ENCODE results near the gene LYRM2.

GRCh38 chr6:89527634-89528033 lies 110.9 kb downstream of the LYRM2 start:
- no peak for TF ChIP-seq CTCF (IDR thresholded peaks at IDR 0.05; ENCODE audit: poor library complexity)
- TF ChIP-seq EZH2 (IDR thresholded peaks at IDR 0.05; ENCODE audit: borderline replicate concordance), result no peak
- no peak for TF ChIP-seq EZH2phosphoT487 (IDR thresholded peaks at IDR 0.05; ENCODE audit: low read depth, severe bottlenecking, unreplicated experiment)

Data from hepatocyte (in vitro differentiated cells).